HG02970 (cell line): Measurements from ENCODE around the gene RPL28.
"Not testable (repeated sequence)": the region's sequence is repeated elsewhere in the genome, so short reads cannot be mapped to it uniquely, and the experiment has no call there.

Source experiments
- ATAC-seq: cut with Tn5 transposase; IDR thresholded peaks from one replicate; pipeline ENCODE4 v1.9.1; 2021; ENCODE audit warnings: mild to moderate bottlenecking, moderate library complexity, moderate number of reproducible peaks; ENCODE audit not compliant: unreplicated experiment, low FRiP score

The RPL28 gene

GRCh38 chr19:55389386-55390317 lies 3.9 kb downstream of the RPL28 start:
- ATAC-seq = no peak

DNA sequence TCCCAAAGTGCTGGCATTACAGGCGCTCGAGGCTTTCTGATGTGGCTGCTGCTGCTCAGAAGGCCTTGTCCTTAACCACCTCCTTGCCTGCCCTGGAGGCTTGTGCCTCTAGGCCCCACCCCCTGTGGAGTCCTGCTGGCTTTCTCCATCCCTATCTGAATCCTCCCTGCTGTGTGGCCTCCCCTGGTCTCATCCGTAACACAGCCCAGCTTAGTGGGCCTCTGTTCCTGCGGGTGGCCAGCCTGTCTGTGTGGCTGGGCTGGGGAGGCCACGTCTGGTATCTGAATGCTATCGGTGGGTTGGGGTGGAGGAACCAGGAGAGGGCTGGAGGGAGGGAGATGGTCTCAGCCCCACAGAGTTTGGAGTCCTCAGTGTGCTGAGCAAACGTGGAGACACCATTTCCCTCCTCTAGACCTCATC lies 4.7 kb downstream of the RPL28 start:
- no peak for ATAC-seq

GRCh38 chr19:55391191-55391670 lies 5.5 kb downstream of the RPL28 start:
- no peak for ATAC-seq

DNA sequence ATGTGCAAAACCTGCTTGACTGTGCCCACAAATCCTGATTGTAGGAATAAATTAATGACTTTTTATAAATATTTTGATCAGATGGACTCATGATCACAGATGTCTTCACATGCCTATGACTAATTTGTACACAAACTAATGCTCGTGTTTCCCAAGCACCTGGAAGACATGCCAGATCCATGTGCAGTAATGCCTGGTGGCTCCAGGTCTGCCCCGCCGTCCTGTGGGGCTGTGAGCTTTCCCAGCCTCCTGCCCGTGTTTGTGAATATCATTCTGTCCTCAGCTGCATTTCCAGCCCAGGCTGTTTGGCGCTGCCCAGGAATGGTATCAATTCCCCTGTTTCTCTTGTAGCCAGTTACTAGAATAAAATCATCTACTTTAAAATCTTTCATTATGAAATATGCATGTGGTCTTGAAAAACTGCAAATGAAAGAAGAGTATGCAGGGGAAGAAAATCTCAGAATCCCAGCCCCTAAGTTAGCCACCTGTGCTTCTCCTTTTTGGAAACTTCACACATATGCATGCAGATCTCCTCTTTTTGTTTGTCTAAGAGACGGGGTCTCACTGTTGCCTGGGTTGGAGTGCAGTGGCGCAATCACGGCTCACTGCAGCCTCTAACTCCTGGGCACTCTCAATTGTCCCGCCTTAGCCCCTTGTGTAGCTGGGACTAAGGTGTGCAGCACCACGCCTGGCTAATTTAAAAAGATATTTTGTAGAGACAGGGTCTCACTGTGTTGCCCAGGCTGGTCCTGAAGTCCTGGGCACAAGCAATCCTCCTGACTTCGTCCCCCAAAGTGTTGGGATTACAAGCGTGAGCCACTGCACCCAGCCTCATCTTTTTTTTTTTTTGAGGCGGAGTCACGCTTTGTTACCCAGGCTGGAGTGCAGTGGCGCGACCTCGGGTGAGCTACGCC lies 6.2 kb downstream of the RPL28 start:
- ATAC-seq = no peak

GRCh38 chr19:55392820-55393761 lies 7.4 kb downstream of the RPL28 start:
- ATAC-seq = no peak

DNA sequence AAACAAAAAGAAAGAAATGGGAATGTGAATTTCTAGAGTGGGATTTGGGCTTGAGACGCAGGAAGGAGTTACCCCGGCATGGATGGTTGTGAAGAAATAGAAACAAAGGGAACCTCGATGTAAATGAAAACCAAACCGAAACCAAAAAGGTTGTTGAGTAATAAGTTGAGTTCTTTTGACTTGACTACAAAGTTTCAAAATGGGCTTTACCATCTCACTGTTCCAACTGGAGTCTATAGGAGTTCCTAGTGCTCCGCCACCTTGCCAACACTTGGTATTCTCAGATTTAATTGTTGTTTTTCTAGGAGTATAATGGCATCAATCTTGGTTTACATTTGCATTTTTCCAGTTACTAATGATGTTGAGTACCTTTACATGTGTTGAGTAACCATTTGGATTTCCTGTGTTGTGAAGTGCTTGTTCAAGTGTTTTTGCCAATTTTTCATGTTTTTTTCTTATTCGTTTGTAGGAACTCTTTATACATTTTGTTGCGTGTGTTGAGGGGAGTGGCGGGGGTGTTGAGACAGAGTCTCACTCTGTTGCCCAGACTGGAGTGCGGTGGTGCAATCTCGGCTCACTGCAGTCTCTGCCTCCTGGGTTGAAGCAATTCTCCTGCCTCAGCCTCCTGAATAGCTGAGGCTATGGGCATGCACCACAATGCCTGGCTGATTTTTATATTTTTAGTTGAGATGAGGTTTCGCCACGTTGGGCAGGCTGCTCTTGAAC lies 12.6 kb downstream of the RPL28 start:
- ATAC-seq = no peak

- no peak for ATAC-seq
Observed at GRCh38 chr19:55400281-55401087, 14.8 kb downstream of the RPL28 start.

GRCh38 chr19:55401390-55401789 lies 15.7 kb downstream of the RPL28 start:
- not testable (repeated sequence) for ATAC-seq

DNA sequence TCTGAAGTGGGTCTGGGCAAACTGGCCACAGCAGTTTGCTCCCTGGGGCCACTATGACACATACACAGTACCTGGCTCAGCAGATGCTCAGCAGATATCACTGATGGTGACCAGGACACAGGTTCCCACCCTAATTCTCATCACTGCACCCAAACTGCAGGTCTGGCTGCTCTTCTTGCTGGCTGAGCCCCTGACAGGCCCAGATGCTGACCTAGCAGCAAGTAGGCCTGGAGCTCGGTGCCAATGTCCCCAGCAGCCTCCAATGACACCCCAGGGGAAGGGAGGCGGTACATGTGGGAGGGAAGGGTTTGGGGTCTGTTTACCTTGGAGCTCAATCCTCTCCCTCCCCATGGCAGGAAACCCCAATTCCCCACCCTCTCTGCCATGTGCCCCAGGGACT lies 16.8 kb downstream of the RPL28 start:
- ATAC-seq = no peak

DNA sequence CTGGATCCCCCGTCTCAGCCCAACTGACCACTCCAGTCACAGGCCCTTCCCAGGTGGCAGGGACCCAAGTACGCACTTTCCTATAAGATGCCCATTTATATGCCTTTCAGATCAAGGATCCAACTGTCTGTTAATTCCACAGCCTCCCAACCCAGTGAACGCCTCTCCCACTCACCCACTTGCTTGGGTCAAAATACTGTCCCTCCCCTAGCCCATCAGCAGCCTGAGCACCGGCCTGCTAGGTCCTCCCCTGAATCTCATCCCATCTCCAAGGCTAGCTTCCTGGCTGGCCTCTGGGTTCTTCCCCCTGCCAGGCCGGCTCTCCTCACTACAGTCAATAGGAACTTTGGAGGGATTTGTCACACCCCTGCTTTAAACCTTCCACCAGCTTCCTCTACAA lies 19.9 kb downstream of the RPL28 start:
- ATAC-seq = no peak

DNA sequence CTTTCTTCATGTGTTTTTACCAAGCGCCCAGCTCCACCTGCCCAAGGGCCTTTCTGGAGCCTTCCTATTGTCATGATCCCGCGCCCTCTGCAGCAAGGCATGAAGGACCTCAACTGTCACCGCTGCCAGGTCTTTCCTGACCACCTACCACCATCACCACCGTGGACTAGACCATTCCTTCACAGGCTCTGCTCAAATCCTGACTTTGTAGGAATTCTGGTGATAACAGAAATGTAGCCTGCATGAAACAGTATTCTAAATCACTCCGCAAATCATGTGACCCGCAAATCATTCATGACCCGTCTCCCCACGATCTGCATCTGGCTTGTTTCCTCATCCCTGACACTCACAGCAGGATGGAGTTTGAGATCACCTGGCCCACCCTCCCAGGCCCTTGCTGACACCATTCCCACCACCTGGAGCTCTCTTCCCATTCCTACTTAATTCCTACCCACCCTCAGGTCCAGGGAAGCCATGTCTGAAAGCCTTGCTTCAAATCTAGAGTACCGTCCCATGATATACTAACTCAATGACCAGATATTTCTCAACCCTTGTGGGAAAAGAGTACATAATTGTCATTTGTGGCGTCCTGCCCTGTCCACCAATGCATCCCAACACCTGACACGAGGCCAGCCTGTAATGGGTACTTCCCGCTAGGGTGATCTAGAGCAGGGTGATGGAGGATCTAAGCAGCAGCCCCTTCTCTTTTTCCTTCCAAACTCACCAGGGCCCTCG lies 20.5 kb downstream of the RPL28 start:
- no peak for ATAC-seq

- ATAC-seq = peak; percentile 1
Observed at GRCh38 chr19:55406826-55407549, 21.3 kb downstream of the RPL28 start.

DNA sequence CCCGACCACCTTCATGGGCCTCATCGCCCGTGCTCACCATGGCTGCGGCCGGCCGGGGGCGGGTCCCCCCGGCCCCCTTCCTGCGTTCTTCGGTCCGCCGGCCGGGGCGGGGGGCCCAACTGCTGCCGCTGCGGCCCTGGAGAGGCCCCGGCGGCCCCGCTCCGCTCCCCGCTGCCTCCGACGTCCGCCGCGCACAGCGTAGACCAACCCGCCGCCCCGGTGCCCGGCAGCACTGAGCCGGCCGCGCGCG lies 21.7 kb downstream of the RPL28 start, which contains the start of gene UBE2S:
Gene UBE2S, minus strand, starts transcription at position 239 of the 250 bp plus-strand sequence. Its CDS starts 199 bp downstream, at position 40.
- ATAC-seq = peak; percentile 28

GRCh38 chr19:55407800-55408532 lies 22.2 kb downstream of the RPL28 start:
- peak; percentile 76 for ATAC-seq

GRCh38 chr19:55408533-55408872 lies 22.8 kb downstream of the RPL28 start:
- no peak for ATAC-seq

GRCh38 chr19:55409179-55409578 lies 23.4 kb downstream of the RPL28 start:
- ATAC-seq = not testable (repeated sequence)

- ATAC-seq = no peak
Observed at GRCh38 chr19:55410168-55410567, 24.4 kb downstream of the RPL28 start.
